ENCODE data around the gene STRIT1. TPM values are rescaled to one million over a fixed set of nuclear protein-coding genes. Genes with fewer than 3 reads are reported as not detected.

Gene STRIT1
- total and polyA plus RNA-seq, 8 donors = 1.4 TPM; not detected in 7

- Histone ChIP-seq H3K4me3 (no peak overlapping the region), H3K9me3 (no peaks in the 10 kb centered on the region), H3K36me3 (no peaks in the 10 kb centered on the region), H3K27ac (no peak overlapping the region), H3K4me1 (no peaks in the 10 kb centered on the region), H3K27me3 (no peaks in the 10 kb centered on the region)
- TF ChIP-seq CTCF (IDR thresholded peaks at IDR 0.05) (no peak), EP300 (IDR thresholded peaks at IDR 0.05) (no peak), POLR2A (IDR thresholded peaks at IDR 0.05) (no peak), POLR2AphosphoS5 (IDR thresholded peaks at IDR 0.05) (no peak)
- DNase-seq = no peak
- intact Hi-C loops (cut with DNase I; ENCODE audit: low total_unique reads) = no loop called here
- whole genome bisulfite sequencing, 5 donors = 86 to 96% (median 91%) methylated on average over 7 of the region's 7 CpGs
These were observed 13.7 kb upstream of the STRIT1 start for GRCh38 chr3:155307183-155307582.

GRCh38 chr3:155304394-155304793 lies 10.9 kb upstream of the STRIT1 start:
- H3K4me3 ChIP-seq = no peak overlapping the region
- TF ChIP-seq CTCF (IDR thresholded peaks at IDR 0.05) (no peak), POLR2AphosphoS5 (IDR thresholded peaks at IDR 0.05) (no peak), EP300 (IDR thresholded peaks at IDR 0.05) (no peak)
- 75 to 89% (median 82%) methylated on average over 2 of the region's 2 CpGs for WGBS, 5 donors
- no peaks in the 10 kb centered on the region for H3K9me3 ChIP-seq
- no peaks in the 10 kb centered on the region for H3K27me3 ChIP-seq
- no peaks in the 10 kb centered on the region for H3K36me3 ChIP-seq
- DNase-seq = no peak
- intact Hi-C loops (cut with DNase I; ENCODE audit: low total_unique reads) = no loop called here
- H3K4me1 ChIP-seq = no peaks in the 10 kb centered on the region
- H3K27ac ChIP-seq = no peak overlapping the region

GRCh38 chr3:155303540-155304097 lies 10.1 kb upstream of the STRIT1 start:
- intact Hi-C loops (cut with DNase I; ENCODE audit: low total_unique reads) = no loop called here
- TF ChIP-seq POLR2A (IDR thresholded peaks at IDR 0.05) (no peak), POLR2AphosphoS5 (IDR thresholded peaks at IDR 0.05) (no peak), EP300 (IDR thresholded peaks at IDR 0.05) (no peak), CTCF (IDR thresholded peaks at IDR 0.05) (no peak)
- Histone ChIP-seq H3K4me3 (no peak overlapping the region), H3K36me3 (no peaks in the 10 kb centered on the region), H3K27ac (no peak overlapping the region), H3K27me3 (no peaks in the 10 kb centered on the region), H3K4me1 (no peaks in the 10 kb centered on the region), H3K9me3 (no peaks in the 10 kb centered on the region)
- no peak for DNase-seq

GRCh38 chr3:155302891-155303290 lies 9.4 kb upstream of the STRIT1 start:
- peaks cover 0 to 4% (median 2%) of the 10 kb centered on the region in 4 donors for H3K9me3 ChIP-seq
- 18 to 48% (median 38%) methylated on average over 2 of the region's 2 CpGs for WGBS, 5 donors
- no peak for TF ChIP-seq POLR2A (IDR thresholded peaks at IDR 0.05)
- no peak for TF ChIP-seq CTCF (IDR thresholded peaks at IDR 0.05)
- TF ChIP-seq EP300 (IDR thresholded peaks at IDR 0.05) = no peak
- no peak for TF ChIP-seq POLR2AphosphoS5 (IDR thresholded peaks at IDR 0.05)
- H3K27ac ChIP-seq = no peak overlapping the region
- no peaks in the 10 kb centered on the region for H3K4me1 ChIP-seq
- peak in 1 of 2 donors; percentile 21 for DNase-seq
- H3K4me3 ChIP-seq = no peak overlapping the region
- no peaks in the 10 kb centered on the region for H3K36me3 ChIP-seq
- intact Hi-C loops (cut with DNase I; ENCODE audit: low total_unique reads) = no loop called here
- H3K27me3 ChIP-seq = no peaks in the 10 kb centered on the region

Data from stomach (tissue), 9 donors.